C4-2B (cell line): ENCODE results near the gene MVK.

Experiments used
- CTCF ChIP-seq: fragments of 450-650 bp; conservative IDR thresholded peaks from 2 replicates; pipeline ENCODE4 v1.5.1; 2017; ENCODE audit warnings: mild to moderate bottlenecking
- ZFX ChIP-seq: fragments of 450-650 bp; IDR thresholded peaks from 2 replicates; pipeline ENCODE4 v1.6.1; 2017

- TF ChIP-seq CTCF (no peak), ZFX (no peak)
Observed at GRCh38 chr12:109626378-109627115, 53.0 kb downstream of the MVK start.
